ENCODE results near the gene PLBD2.

DNA sequence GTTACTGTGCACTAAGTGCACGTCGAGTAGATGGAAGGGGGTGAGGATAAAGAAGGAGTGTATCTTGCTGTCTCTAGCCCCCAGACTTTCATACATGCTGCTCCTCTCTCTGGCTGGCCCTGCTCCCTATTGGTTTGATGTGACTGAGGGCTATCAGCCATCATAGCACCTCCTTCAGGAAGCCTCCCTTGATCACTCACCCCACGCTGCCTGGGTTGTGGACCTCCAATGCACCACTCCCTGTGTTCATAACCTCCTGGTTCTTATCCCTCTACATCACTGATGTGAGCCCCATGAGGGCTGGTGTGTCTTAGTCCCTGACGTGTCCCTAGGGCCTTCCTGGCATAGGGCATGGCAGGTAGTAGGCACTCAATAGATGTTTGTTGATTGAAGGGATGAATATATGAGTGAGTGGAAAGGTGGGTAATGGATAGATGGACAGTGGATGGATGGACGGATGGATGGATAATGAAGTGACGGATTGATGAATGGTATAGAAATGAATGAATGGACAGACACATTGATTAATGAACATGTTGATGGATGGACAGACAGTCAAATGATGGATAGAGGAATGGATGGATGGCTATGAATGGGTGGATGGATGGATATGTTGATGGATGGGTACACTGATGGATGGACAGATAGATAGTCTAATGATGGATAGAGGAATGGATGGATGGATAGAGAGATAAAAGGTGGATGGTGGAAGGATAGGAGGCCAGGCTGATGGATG is 78.8 kb downstream of the PLBD2 start:
- TF ChIP-seq, protein P1, sequence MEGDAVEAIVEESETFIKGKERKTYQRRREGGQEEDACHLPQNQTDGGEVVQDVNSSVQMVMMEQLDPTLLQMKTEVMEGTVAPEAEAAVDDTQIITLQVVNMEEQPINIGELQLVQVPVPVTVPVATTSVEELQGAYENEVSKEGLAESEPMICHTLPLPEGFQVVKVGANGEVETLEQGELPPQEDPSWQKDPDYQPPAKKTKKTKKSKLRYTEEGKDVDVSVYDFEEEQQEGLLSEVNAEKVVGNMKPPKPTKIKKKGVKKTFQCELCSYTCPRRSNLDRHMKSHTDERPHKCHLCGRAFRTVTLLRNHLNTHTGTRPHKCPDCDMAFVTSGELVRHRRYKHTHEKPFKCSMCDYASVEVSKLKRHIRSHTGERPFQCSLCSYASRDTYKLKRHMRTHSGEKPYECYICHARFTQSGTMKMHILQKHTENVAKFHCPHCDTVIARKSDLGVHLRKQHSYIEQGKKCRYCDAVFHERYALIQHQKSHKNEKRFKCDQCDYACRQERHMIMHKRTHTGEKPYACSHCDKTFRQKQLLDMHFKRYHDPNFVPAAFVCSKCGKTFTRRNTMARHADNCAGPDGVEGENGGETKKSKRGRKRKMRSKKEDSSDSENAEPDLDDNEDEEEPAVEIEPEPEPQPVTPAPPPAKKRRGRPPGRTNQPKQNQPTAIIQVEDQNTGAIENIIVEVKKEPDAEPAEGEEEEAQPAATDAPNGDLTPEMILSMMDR (conservative IDR thresholded peaks at IDR 0.05; ENCODE audit: low read length): no peak
- no peak for TF ChIP-seq EZH2phosphoT487 (IDR thresholded peaks at IDR 0.05; ENCODE audit: borderline replicate concordance)

Measured in Loucy (cell line).